Right lobe of liver (tissue), 6 donors: ENCODE data around the gene TBC1D8. TPM values are rescaled to one million over a fixed set of nuclear protein-coding genes. Genes with fewer than 3 reads are reported as not detected.

Source experiments
- ATAC-seq, 4 donors: fragments of 200-7000 bp; cut with Tn5 transposase; one replicate each; pipeline ENCODE4 v1.9.1; 2020; ENCODE audit warnings: mild to moderate bottlenecking in 4 of 4, moderate library complexity in 4 of 4
- DNase-seq, 3 donors: peaks; one replicate each; pipeline ENCODE4 v3.0.0-alpha.2; 2020
- H3K27ac ChIP-seq, 3 donors: fragments of 200-600 bp; one replicate each; pipeline ENCODE4 v1.8.0; 2022
- H3K27me3 ChIP-seq, 2 donors: fragments of 200-600 bp; one replicate each; pipeline ENCODE4 v1.8.0; 2022
- H3K36me3 ChIP-seq, 4 donors: fragments of 200-600 bp; sonication (generic) in 1 of 4; one replicate each; pipeline versions ENCODE4 v1.5.1 to v1.8.0; 2017 to 2022; ENCODE audit warnings: control low read depth in 1 of 4
- H3K4me1 ChIP-seq, 4 donors: fragments of 200-600 bp; sonication (generic) in 1 of 4; one replicate each; pipeline versions ENCODE4 v1.5.1 to v1.8.0; 2017 to 2022; ENCODE audit warnings: control low read depth in 1 of 4
- H3K4me3 ChIP-seq, 3 donors: fragments of 200-600 bp; one replicate each; pipeline ENCODE4 v1.8.0; 2022
- H3K9me3 ChIP-seq, 4 donors: fragments of 200-600 bp; sonication (generic) in 1 of 4; one replicate each; pipeline versions ENCODE4 v1.5.1 to v1.8.0; 2017 to 2022; ENCODE audit warnings: control low read depth in 1 of 4
- POLR2A ChIP-seq: fragments of 450-650 bp; IDR thresholded peaks from one replicate; pipeline ENCODE4 v1.6.1; 2017; ENCODE audit warnings: antibody characterized with exemption, mild to moderate bottlenecking
- WGBS: methylation state at CpG from one replicate; pipeline ENCODE4 v1.1.6; 2018; ENCODE audit warnings: low coverage, low lambda C conversion rate; ENCODE audit not compliant: insufficient coverage; ENCODE audit errors: missing lambda C conversion rate; 5-methylcytosine and 5-hydroxymethylcytosine counted together
- intact Hi-C, 2 donors: fragments of 100-400 bp; cut with DNase I; formaldehyde crosslinking; loops; one replicate each; pipeline versions ENCODE4 v1.11.2 to v1.14.1; 2022
- total RNA-seq, 6 experiments: library from RNA; depleted of rRNA in 2 of 6; stranded (reverse); fragments of >200 nt in 2 of 6; fragmentation: NEBNext Ultra II Directional in 3 of 6; extraction: Animal tissue kit (Norgen Biotek cat#: 25700) in 3 of 6; gene quantifications; one replicate each; pipeline versions ENCODE4 v1.1.0 to v1.2.4, GENCODE V29; 2016 to 2023
- TF ChIP-seq, protein P1 (sequence below), 4 donors: fragments of 200-600 bp in 3 of 4; fragments of 450-650 bp in 1 of 4; IDR thresholded peaks; one replicate each; pipeline versions ENCODE4 v1.5.1 to v1.8.0; 2016 to 2022; ENCODE audit warnings: antibody characterized with exemption in 4 of 4, mild to moderate bottlenecking in 2 of 4
- donor health status: DM: no; HTN: yes; CAD: no.
- donor health status: DM: no; HTN: no; CAD: no.
- donor health status: DM: no; HTN: no; CAD: no.
- donor health status: DM: no; HTN: yes; CAD: no.
- donor health status: DM: no; HTN: yes; CAD: no.

The TBC1D8 gene
- total RNA-seq, 6 experiments from 2014 or later = 17.3 to 31.2 (median 21.5) TPM

DNA sequence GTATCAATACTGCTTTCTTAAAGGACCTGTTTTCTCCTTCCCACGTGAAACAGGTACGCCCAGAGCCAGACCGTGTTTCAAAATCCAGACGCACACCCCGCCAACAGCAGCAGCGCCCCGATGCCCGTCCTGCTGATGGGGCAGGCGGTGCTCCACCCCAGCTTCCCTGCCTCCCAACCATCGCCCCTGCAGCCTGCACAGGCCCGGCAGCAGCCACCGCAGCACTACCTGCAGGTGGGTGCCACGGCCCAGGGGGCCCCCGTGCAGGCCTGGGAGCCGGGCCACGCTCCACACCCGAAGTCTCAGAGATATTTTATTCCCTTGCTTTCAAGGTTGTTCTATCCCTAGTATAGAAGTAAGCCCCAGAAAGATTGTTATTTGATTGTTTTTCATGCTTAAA lies 157.9 kb downstream of the TBC1D8 start:
- TF ChIP-seq POLR2A = no peak
- TF ChIP-seq, protein P1, sequence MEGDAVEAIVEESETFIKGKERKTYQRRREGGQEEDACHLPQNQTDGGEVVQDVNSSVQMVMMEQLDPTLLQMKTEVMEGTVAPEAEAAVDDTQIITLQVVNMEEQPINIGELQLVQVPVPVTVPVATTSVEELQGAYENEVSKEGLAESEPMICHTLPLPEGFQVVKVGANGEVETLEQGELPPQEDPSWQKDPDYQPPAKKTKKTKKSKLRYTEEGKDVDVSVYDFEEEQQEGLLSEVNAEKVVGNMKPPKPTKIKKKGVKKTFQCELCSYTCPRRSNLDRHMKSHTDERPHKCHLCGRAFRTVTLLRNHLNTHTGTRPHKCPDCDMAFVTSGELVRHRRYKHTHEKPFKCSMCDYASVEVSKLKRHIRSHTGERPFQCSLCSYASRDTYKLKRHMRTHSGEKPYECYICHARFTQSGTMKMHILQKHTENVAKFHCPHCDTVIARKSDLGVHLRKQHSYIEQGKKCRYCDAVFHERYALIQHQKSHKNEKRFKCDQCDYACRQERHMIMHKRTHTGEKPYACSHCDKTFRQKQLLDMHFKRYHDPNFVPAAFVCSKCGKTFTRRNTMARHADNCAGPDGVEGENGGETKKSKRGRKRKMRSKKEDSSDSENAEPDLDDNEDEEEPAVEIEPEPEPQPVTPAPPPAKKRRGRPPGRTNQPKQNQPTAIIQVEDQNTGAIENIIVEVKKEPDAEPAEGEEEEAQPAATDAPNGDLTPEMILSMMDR (IDR thresholded peaks at IDR 0.05) = no peak
- H3K4me3 ChIP-seq = no peak overlapping the region
- no peak for ATAC-seq
- H3K27ac ChIP-seq = no peak overlapping the region
- H3K9me3 ChIP-seq = no peaks in the 10 kb centered on the region
- WGBS = 84% methylated on average over 5 of the region's 17 CpGs
- H3K36me3 ChIP-seq = peaks cover 0 to 5% (median 0%) of the 10 kb centered on the region in 4 donors
- H3K27me3 ChIP-seq = no peaks in the 10 kb centered on the region
- peaks cover 0 to 24% (median 10%) of the 10 kb centered on the region in 4 donors for H3K4me1 ChIP-seq
- intact Hi-C loops = no loop called here
- peak in 1 of 3 donors; percentile 14 for DNase-seq

DNA sequence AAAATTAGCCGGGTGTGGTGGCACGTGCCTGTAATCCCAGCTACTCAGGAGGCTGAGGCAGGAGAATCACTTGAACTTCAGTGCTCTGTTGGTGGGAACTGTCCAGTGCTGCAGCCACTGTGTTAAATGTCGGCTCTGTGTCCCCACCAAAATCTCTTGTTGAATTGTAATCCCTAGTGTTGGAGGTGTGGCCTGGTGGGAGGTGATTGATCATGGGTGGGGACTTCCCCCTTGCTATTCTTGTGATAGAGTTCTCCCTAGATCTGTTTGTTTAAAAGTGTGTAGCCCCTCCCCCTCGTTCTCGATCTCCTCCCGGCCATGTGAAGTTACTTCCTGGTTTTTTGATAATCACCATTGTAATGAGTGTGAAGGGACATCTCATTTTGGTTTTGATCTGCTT lies 158.9 kb downstream of the TBC1D8 start:
- ATAC-seq (no peak), DNase-seq (no peak)
- TF ChIP-seq, protein P1 (IDR thresholded peaks at IDR 0.05) = no peak
- TF ChIP-seq POLR2A = no peak
- WGBS = 68% methylated on average over 6 of the region's 6 CpGs
- intact Hi-C loops = no loop called here
- H3K4me1 ChIP-seq = peaks cover 0 to 17% (median 8%) of the 10 kb centered on the region in 4 donors
- no peaks in the 10 kb centered on the region for H3K27me3 ChIP-seq
- H3K4me3 ChIP-seq = no peak overlapping the region
- H3K27ac ChIP-seq = no peak overlapping the region
- H3K36me3 ChIP-seq = peaks cover 0 to 5% (median 0%) of the 10 kb centered on the region in 4 donors
- H3K9me3 ChIP-seq = no peaks in the 10 kb centered on the region

DNA sequence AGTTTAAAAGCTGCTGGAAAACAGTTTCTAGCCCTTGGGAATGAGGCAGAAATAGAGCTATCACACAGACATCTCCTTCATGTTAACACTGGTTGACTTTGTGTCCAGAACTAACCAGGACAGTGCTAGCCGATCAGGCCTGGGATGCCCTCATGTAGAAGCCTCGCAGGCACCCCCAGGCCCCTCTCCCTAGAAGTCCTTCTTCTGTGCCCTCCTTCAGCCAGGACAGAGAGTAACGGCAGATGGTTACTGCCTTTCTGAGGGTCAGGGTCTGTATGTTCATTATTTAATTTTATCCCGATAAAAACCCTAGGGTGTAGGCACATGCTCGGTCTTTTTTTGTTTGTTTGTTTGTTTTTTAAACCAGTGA lies 159.8 kb downstream of the TBC1D8 start:
- peaks cover 0 to 5% (median 0%) of the 10 kb centered on the region in 4 donors for H3K36me3 ChIP-seq
- H3K9me3 ChIP-seq = no peaks in the 10 kb centered on the region
- no peaks in the 10 kb centered on the region for H3K27me3 ChIP-seq
- intact Hi-C loops = no loop called here
- H3K4me1 ChIP-seq = peaks cover 0 to 8% (median 4%) of the 10 kb centered on the region in 4 donors
- no peak overlapping the region for H3K4me3 ChIP-seq
- ATAC-seq (no peak), DNase-seq (no peak)
- no peak overlapping the region for H3K27ac ChIP-seq
- TF ChIP-seq, protein P1 (IDR thresholded peaks at IDR 0.05) = no peak
- TF ChIP-seq POLR2A = no peak
- 100% methylated on average over 5 of the region's 5 CpGs for WGBS

DNA sequence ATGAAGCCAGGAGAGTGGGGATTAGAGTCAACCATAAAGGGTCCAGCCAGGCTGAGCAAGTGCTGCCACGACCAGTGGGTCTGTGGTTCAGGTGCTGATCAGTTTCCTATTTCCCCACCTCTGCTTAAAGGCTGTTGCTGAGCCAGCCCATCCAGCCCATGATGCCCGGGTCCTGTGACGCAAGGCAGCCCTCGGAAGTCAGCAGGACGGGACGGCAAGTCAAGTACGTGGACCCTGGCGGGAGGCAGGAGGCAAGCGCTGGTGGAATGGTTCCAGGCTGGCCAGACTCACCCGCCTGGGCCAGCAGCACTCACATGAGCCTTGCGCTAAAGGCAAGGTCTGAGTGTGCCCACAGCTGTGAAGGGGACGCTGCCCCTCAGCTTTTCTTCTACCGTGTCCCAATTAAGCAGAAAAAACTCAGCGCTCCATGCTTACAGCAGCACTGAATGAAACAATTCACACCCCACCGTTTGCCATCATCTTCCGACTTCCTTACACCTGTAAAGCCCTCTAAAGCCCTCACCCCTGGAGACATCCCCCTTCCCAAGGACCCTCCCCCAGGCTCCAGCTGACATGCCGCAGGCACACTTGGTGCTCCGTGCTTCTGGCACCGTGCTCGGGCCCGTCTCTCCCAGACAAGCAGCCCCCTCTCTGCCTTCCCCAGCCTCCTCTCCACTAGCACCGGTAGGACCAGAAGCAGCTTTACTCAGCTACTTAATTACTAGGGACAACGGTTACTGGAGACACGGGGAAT lies 160.4 kb downstream of the TBC1D8 start:
- Histone ChIP-seq H3K27me3 (no peaks in the 10 kb centered on the region), H3K27ac (no peak overlapping the region), H3K36me3 (peaks cover 0 to 5% (median 0%) of the 10 kb centered on the region in 4 donors), H3K9me3 (no peaks in the 10 kb centered on the region), H3K4me1 (peaks cover 0 to 3% (median 1%) of the 10 kb centered on the region in 4 donors), H3K4me3 (no peak overlapping the region)
- WGBS = 90% methylated on average over 10 of the region's 24 CpGs
- ATAC-seq (no peak), DNase-seq (no peak)
- intact Hi-C loops = no loop called here
- no peak for TF ChIP-seq POLR2A
- TF ChIP-seq, protein P1 (IDR thresholded peaks at IDR 0.05) = no peak
